DOHH2 (cell line): Measurements from ENCODE around the gene GPSM1.

ENCODE experiments used
- H3F3A ChIP-seq: fragments of 200-600 bp; sonication (generic), shearing (Covaris generic); 2 replicates; pipeline ENCODE4 v1.6.0; 2016; ENCODE audit warnings: antibody characterized with exemption, mild to moderate bottlenecking; ENCODE audit not compliant: control insufficient read depth, insufficient read depth
- H3K27ac ChIP-seq: fragments of 200-600 bp; sonication (generic); 2 replicates; pipeline ENCODE4 v1.5.1; 2014; ENCODE audit warnings: low read depth, mild to moderate bottlenecking, low read length, moderate library complexity
- H3K27me3 ChIP-seq: fragments of 200-600 bp; sonication (generic); 2 replicates; pipeline ENCODE4 v1.6.1; 2014; ENCODE audit warnings: mild to moderate bottlenecking, low read length, mixed read lengths; ENCODE audit not compliant: control insufficient read depth
- H3K36me3 ChIP-seq: fragments of 200-600 bp; sonication (generic); 2 replicates; pipeline ENCODE4 v1.6.1; 2014; ENCODE audit warnings: mild to moderate bottlenecking, low read length, moderate library complexity, mixed read lengths; ENCODE audit not compliant: control insufficient read depth
- H3K4me1 ChIP-seq: fragments of 200-600 bp; sonication (generic); 2 replicates; pipeline ENCODE4 v1.6.1; 2014; ENCODE audit warnings: mild to moderate bottlenecking, low read length, mixed read lengths; ENCODE audit not compliant: control insufficient read depth
- H3K4me2 ChIP-seq: fragments of 200-600 bp; sonication (generic); 2 replicates; pipeline ENCODE4 v1.6.0; 2014; ENCODE audit warnings: mild to moderate bottlenecking, low read length, moderate library complexity
- H3K4me3 ChIP-seq: fragments of 200-600 bp; sonication (generic); 2 replicates; pipeline ENCODE4 v1.5.1; 2014; ENCODE audit warnings: mild to moderate bottlenecking, low read length, mixed read lengths
- H3K79me2 ChIP-seq: fragments of 200-600 bp; sonication (generic); 2 replicates; pipeline ENCODE4 v1.6.1; 2014; ENCODE audit warnings: mild to moderate bottlenecking, low read length, mixed read lengths; ENCODE audit not compliant: control insufficient read depth
- H3K9me2 ChIP-seq: fragments of 200-600 bp; sonication (generic); replicated peaks from 2 replicates; pipeline ENCODE4 v1.6.1; 2014; ENCODE audit warnings: mild to moderate bottlenecking, low read length, mixed read lengths; ENCODE audit not compliant: control insufficient read depth
- H3K9me3 ChIP-seq: fragments of 200-600 bp; sonication (generic); 2 replicates; pipeline ENCODE4 v1.6.1; 2014; ENCODE audit warnings: antibody characterized with exemption, low read length, mixed read lengths; ENCODE audit not compliant: control insufficient read depth, insufficient read depth
- H4K20me1 ChIP-seq: fragments of 200-600 bp; sonication (generic); 2 replicates; pipeline ENCODE4 v1.6.0; 2014; ENCODE audit warnings: low read depth, mild to moderate bottlenecking, antibody characterized with exemption, low read length, moderate library complexity; ENCODE audit not compliant: control insufficient read depth, insufficient read depth
- CTCF ChIP-seq: fragments of 200-600 bp; sonication (generic); IDR thresholded peaks from one replicate; pipeline ENCODE4 v1.5.1; 2014; ENCODE audit warnings: antibody characterized with exemption, mild to moderate bottlenecking, low read depth, low read length; ENCODE audit not compliant: poor library complexity, severe bottlenecking
- EZH2phosphoT487 ChIP-seq: fragments of 200-600 bp; sonication (generic); IDR thresholded peaks from 2 replicates; pipeline ENCODE4 v1.6.1; 2017; ENCODE audit warnings: borderline replicate concordance, mild to moderate bottlenecking, antibody characterized with exemption, low read length, moderate library complexity, mixed read lengths

Gene GPSM1

DNA sequence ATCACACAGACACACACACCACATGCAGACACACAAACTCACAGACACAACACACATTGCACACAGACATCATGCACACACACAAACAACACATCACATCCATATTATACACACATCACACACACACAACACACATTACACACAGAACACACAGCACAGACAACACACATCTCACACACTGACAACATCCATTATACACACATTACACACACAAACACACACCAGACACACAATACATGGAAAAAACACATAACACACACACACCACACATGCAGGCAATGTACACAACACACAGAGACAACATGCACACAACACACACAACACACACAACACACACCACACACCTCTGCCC is 18.7 kb upstream of the GPSM1 start:
- H3K79me2 ChIP-seq = no peaks in the 10 kb centered on the region
- H3K27me3 ChIP-seq = peaks cover 2% of the 10 kb centered on the region; the same call in 1 of the 2 replicates
- H3K27ac ChIP-seq = no peak overlapping the region
- H3K36me3 ChIP-seq = no peaks in the 10 kb centered on the region
- no peak for TF ChIP-seq EZH2phosphoT487
- no peak for TF ChIP-seq CTCF
- H3K4me1 ChIP-seq = peaks cover 42% of the 10 kb centered on the region
- H3K4me2 ChIP-seq = no peak overlapping the region
- no peaks in the 10 kb centered on the region for H3K9me2 ChIP-seq
- no peak overlapping the region for H3K4me3 ChIP-seq
- no peaks in the 10 kb centered on the region for H4K20me1 ChIP-seq
- H3K9me3 ChIP-seq = peaks cover 13% of the 10 kb centered on the region; the same call in 1 of the 2 replicates
- H3F3A ChIP-seq = peaks cover 17% of the 10 kb centered on the region

- no peak overlapping the region for H3K27ac ChIP-seq
- H3F3A ChIP-seq = peaks cover 17% of the 10 kb centered on the region
- no peaks in the 10 kb centered on the region for H3K9me2 ChIP-seq
- no peaks in the 10 kb centered on the region for H3K79me2 ChIP-seq
- H3K4me1 ChIP-seq = peaks cover 42% of the 10 kb centered on the region
- no peaks in the 10 kb centered on the region for H3K36me3 ChIP-seq
- peaks cover 13% of the 10 kb centered on the region; the same call in 1 of the 2 replicates for H3K9me3 ChIP-seq
- H4K20me1 ChIP-seq = no peaks in the 10 kb centered on the region
- TF ChIP-seq CTCF (no peak), EZH2phosphoT487 (no peak)
- H3K4me2 ChIP-seq = peak overlapping the region; percentile 43
- peaks cover 2% of the 10 kb centered on the region; the same call in 1 of the 2 replicates for H3K27me3 ChIP-seq
- no peak overlapping the region; the same call in 1 of the 2 replicates for H3K4me3 ChIP-seq
These were observed 18.1 kb upstream of the GPSM1 start for GRCh38 chr9:136309101-136309801.

DNA sequence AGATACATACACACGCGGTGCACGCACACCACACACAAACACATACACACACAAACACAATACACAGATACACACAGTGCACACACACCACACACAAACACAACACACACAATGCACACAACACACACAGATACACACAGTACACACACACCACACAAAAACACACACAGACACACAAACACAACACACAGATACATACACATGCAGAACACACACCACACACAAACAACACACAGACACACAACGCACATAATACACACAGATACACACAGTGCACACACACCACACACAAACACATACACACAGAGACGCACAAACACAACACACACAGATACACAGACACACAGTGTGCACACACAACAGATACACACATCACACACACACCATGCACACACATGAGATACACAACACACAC is 17.5 kb upstream of the GPSM1 start:
- no peak overlapping the region for H3K27ac ChIP-seq
- no peaks in the 10 kb centered on the region for H3K79me2 ChIP-seq
- peaks cover 17% of the 10 kb centered on the region; the same call in 1 of the 2 replicates for H3K9me3 ChIP-seq
- peaks cover 2% of the 10 kb centered on the region; the same call in 1 of the 2 replicates for H3K27me3 ChIP-seq
- H3K36me3 ChIP-seq = no peaks in the 10 kb centered on the region
- peak overlapping the region; percentile 43 for H3K4me2 ChIP-seq
- H4K20me1 ChIP-seq = no peaks in the 10 kb centered on the region
- H3K4me3 ChIP-seq = no peak overlapping the region; the same call in 1 of the 2 replicates
- H3K4me1 ChIP-seq = peaks cover 42% of the 10 kb centered on the region
- peaks cover 17% of the 10 kb centered on the region for H3F3A ChIP-seq
- TF ChIP-seq CTCF (no peak), EZH2phosphoT487 (no peak)
- H3K9me2 ChIP-seq = no peaks in the 10 kb centered on the region
